Spinal cord (tissue), 10 donors: Measurements from ENCODE around the gene RPL13A. TPM values are rescaled to one million over a fixed set of nuclear protein-coding genes. Genes with fewer than 3 reads are reported as not detected.
A peak's percentile ranks its signal among the peaks of the same experiment; 100 is the strongest.
"Not testable (repeated sequence)": the region's sequence is repeated elsewhere in the genome, so short reads cannot be mapped to it uniquely, and the experiment has no call there.

ENCODE experiments used
- DNase-seq, 6 donors: peaks; one replicate each; pipeline versions ENCODE4 v3.0.0 to v3.0.0-alpha.2; 2013 to 2015; ENCODE audit warnings: low spot score in 6 of 6, low read depth in 4 of 6
- H3K27ac ChIP-seq: one replicate; pipeline ENCODE4 v1.5.1; 2013; ENCODE audit warnings: low read depth, low read length, control low read depth
- H3K27me3 ChIP-seq: one replicate; pipeline ENCODE4 v1.6.1; 2013; ENCODE audit warnings: low read length; ENCODE audit not compliant: control insufficient read depth, insufficient read depth
- H3K36me3 ChIP-seq: one replicate; pipeline ENCODE4 v1.6.1; 2013; ENCODE audit warnings: low read length; ENCODE audit not compliant: control insufficient read depth, insufficient read depth
- H3K4me1 ChIP-seq: one replicate; pipeline ENCODE4 v1.6.1; 2013; ENCODE audit warnings: low read length; ENCODE audit not compliant: control insufficient read depth, insufficient read depth
- H3K4me3 ChIP-seq: one replicate; pipeline ENCODE4 v1.5.1; 2013; ENCODE audit warnings: low read depth, low read length, control low read depth
- H3K9me3 ChIP-seq: one replicate; pipeline ENCODE4 v1.6.1; 2013; ENCODE audit warnings: low read length; ENCODE audit not compliant: control insufficient read depth, insufficient read depth
- WGBS: methylation state at CpG from one replicate; pipeline ENCODE4 v1.1.5; 2013; ENCODE audit warnings: missing lambda C conversion rate; ENCODE audit not compliant: insufficient coverage; 5-methylcytosine and 5-hydroxymethylcytosine counted together
- polyA plus RNA-seq, 2 donors: library from polyadenylated mRNA; unstranded; fragments of 120-200 nt; gene quantifications; one replicate each; pipeline ENCODE4 v1.2.1, GENCODE V29; 2013; ENCODE audit not compliant: insufficient read length in 2 of 2
- total RNA-seq, 2 donors: library from RNA; depleted of rRNA in 1 of 2; stranded (reverse); fragments of 120-200 nt in 1 of 2; fragments of >200 nt in 1 of 2; gene quantifications; one replicate each; pipeline versions ENCODE4 v1.2.3 to v1.2.4, GENCODE V29; 2013 to 2014
- donor health status: healthy.

RPL13A gene
- total and polyA plus RNA-seq, 4 donors: 1,320 to 2,994 (median 2,002) TPM

DNA sequence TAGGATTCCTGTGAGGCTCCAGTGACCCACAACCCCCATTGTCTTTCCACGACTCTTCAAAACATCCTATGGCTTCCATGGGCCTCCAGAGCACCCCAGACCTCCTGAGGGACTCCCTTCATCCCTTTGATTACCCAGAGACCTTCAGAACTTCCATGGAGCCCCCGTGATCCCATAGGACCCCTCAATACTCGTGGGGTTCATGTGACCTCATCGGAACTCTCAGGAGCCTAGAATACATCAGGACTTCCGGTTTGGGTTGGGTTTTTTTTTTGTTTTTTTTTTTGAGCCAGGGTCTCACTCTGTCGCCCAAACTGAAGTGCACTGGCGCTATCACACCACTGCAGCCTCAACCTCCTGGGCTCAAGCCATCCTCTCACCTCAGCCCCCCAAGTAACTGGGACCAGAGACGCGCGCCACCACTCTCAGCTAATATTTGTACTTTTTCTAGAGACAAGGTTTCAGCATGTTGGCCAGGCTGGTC is 33.6 kb upstream of the RPL13A start:
- DNase-seq: no peak

DNA sequence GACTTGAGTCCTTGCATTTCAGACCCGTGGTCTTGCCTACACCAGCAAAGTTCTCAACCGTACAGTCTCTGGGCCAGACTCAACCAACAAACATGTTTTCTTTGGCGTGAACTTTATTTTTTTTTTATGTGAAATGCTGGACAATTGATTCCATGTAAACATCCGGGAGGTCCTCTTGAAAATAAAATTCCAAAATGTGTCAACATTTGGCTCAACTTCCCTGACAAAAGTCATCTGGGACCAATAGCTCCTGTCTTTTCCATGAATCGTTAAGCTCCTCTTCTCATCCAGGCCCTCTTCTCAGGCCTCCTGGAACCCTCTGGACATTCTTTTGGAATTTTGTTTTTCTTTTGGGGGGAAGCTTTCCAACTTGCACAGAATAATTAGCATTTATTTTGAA is 31.6 kb upstream of the RPL13A start:
- 71% methylated on average over 1 of the region's 5 CpGs for WGBS
- Histone ChIP-seq H3K9me3 (no peaks in the 10 kb centered on the region), H3K27ac (no peak overlapping the region), H3K4me3 (no peak overlapping the region), H3K27me3 (no peaks in the 10 kb centered on the region), H3K36me3 (peaks cover 18% of the 10 kb centered on the region), H3K4me1 (peaks cover 26% of the 10 kb centered on the region)
- no peak for DNase-seq

More for the DNA sequence above, 33.6 kb upstream of the RPL13A start:
- H3K9me3 ChIP-seq: no peaks in the 10 kb centered on the region
- WGBS: 57% methylated on average over 5 of the region's 10 CpGs
- peaks cover 36% of the 10 kb centered on the region for H3K4me1 ChIP-seq
- H3K27me3 ChIP-seq: no peaks in the 10 kb centered on the region
- H3K4me3 ChIP-seq: peak overlapping the region; percentile 89
- H3K36me3 ChIP-seq: peaks cover 16% of the 10 kb centered on the region
- peak overlapping the region; percentile 100 for H3K27ac ChIP-seq

DNA sequence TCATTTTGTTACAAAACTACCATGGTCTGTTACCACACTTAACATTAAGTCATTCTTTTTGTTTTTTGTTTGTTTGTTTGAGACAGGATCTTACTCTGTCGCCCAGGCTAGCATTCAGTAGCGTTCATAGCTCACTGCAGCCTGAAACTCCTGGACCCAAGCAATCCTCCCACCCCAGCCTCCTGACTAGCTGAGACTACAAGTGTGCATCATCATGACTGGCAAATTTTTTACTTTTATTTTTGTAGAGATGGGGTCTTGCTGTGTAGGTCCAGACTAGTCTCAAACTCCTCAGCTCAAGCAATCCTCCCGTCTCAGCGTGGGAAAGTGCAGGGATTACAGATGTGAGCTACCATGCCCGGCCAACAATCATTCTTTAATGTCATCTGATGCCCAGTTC is 31.1 kb upstream of the RPL13A start:
- no peaks in the 10 kb centered on the region for H3K27me3 ChIP-seq
- H3K36me3 ChIP-seq: peaks cover 20% of the 10 kb centered on the region
- no peak overlapping the region for H3K27ac ChIP-seq
- WGBS: 83% methylated on average over 3 of the region's 5 CpGs
- no peaks in the 10 kb centered on the region for H3K9me3 ChIP-seq
- no peak overlapping the region for H3K4me3 ChIP-seq
- H3K4me1 ChIP-seq: peaks cover 22% of the 10 kb centered on the region
- DNase-seq: no peak

DNA sequence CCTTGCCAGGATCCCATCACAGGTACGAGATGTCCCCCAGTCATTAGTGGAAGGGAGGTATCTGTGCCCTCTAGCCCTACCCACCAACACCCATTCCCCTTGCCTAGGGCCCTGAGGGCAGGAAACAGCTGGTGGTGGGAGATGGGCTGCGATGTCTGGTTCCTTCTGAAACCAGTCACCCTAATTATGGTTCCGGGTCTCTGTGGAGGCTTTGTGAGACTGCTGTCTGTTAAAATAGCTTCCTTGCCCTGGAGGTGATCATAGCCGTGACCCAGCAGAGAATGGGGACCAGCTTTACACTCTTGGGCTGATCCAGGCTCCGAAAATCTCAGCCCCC is 28.9 kb upstream of the RPL13A start:
- WGBS: 100% methylated on average over 1 of the region's 5 CpGs
- Histone ChIP-seq H3K27me3 (no peaks in the 10 kb centered on the region), H3K4me3 (no peak overlapping the region), H3K36me3 (peaks cover 35% of the 10 kb centered on the region), H3K9me3 (no peaks in the 10 kb centered on the region), H3K27ac (no peak overlapping the region), H3K4me1 (peaks cover 10% of the 10 kb centered on the region)
- DNase-seq: no peak

DNA sequence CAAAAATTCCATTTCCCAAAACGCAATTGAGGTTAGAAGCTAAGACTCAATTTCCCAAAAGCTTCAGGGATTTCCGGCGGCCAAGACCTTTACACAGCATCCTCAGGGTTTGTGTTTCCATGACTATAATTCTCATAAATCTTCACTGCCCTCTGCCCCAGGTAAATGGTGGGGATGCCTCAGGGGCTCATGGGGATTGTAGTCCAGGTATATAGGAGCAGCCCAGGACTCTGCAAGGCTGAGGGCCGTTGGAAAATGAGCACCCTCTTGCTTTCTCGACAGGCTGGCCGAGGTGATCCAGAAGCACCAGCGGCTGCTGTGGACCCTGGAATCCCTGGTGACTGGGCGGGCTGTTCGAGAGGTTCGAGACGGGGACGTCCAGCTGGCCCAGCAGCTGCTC is 28.0 kb upstream of the RPL13A start:
- Histone ChIP-seq H3K36me3 (peaks cover 43% of the 10 kb centered on the region), H3K9me3 (no peaks in the 10 kb centered on the region), H3K4me3 (no peak overlapping the region), H3K4me1 (peaks cover 2% of the 10 kb centered on the region), H3K27me3 (no peaks in the 10 kb centered on the region), H3K27ac (no peak overlapping the region)
- WGBS: 96% methylated on average over 10 of the region's 12 CpGs
- no peak for DNase-seq

DNA sequence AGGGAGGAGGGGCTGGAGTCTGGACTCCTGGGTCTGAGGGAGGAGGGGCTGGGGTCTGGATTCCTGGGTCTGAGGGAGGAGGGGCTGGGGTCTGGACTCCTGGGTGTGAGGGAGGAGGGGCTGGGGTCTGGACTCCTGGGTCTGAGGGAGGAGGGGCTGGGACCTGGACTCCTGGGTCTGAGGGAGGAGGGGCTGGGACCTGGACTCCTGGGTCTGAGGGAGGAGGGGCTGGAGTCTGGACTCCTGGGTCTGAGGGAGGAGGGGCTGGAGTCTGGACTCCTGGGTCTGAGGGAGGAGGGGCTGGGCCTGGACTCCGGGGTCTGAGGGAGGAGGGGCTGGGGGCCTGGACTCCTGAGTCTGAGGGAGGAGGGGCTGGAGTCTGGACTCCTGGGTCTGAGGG is 26.3 kb upstream of the RPL13A start:
- H3K27ac ChIP-seq, H3K27me3 ChIP-seq, DNase-seq, H3K9me3 ChIP-seq, H3K4me1 ChIP-seq, H3K4me3 ChIP-seq: not testable (repeated sequence)
- WGBS: no CpG with 5 or more reads among the region's 1 CpG
- peaks cover 60% of the 10 kb centered on the region for H3K36me3 ChIP-seq

DNA sequence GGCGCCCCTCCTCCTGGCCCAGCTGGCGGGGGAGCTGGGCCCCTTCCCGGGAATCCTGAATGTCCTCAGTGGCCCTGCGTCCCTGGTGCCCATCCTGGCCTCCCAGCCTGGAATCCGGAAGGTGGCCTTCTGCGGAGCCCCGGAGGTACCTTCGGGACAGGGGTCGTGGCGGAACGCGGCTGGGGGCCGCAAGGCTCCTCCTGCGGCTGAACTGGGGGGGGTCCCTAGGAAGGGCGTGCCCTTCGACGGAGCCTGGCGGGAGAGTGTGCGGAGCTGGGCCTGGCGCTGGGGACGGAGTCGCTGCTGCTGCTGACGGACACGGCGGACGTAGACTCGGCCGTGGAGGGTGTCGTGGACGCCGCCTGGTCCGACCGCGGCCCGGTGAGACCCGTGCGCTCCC is 25.8 kb upstream of the RPL13A start:
- 98% methylated on average over 29 of the region's 37 CpGs for WGBS
- H3K27me3 ChIP-seq: no peaks in the 10 kb centered on the region
- no peaks in the 10 kb centered on the region for H3K9me3 ChIP-seq
- no peak overlapping the region for H3K27ac ChIP-seq
- H3K4me1 ChIP-seq: no peaks in the 10 kb centered on the region
- DNase-seq: no peak
- peaks cover 65% of the 10 kb centered on the region for H3K36me3 ChIP-seq
- no peak overlapping the region for H3K4me3 ChIP-seq

DNA sequence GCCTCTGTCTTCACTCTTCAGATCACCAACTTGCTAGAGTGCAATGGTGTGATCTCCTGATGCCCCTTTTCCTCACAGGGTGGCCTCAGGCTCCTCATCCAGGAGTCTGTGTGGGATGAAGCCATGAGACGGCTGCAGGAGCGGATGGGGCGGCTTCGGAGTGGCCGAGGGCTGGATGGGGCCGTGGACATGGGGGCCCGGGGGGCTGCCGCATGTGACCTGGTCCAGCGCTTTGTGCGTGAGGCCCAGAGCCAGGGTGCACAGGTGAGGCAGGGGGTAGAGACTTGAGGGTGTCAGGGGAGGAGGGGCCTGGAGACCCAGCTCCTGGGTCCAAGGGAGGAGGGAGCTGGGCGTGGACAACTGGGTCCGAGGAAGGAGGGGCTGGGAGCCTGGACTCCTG is 24.9 kb upstream of the RPL13A start:
- H3K4me1 ChIP-seq: no peaks in the 10 kb centered on the region
- H3K36me3 ChIP-seq: peaks cover 71% of the 10 kb centered on the region
- H3K27ac ChIP-seq: no peak overlapping the region
- no peaks in the 10 kb centered on the region for H3K27me3 ChIP-seq
- no peaks in the 10 kb centered on the region for H3K9me3 ChIP-seq
- DNase-seq: no peak
- no peak overlapping the region for H3K4me3 ChIP-seq
- 93% methylated on average over 12 of the region's 12 CpGs for WGBS

DNA sequence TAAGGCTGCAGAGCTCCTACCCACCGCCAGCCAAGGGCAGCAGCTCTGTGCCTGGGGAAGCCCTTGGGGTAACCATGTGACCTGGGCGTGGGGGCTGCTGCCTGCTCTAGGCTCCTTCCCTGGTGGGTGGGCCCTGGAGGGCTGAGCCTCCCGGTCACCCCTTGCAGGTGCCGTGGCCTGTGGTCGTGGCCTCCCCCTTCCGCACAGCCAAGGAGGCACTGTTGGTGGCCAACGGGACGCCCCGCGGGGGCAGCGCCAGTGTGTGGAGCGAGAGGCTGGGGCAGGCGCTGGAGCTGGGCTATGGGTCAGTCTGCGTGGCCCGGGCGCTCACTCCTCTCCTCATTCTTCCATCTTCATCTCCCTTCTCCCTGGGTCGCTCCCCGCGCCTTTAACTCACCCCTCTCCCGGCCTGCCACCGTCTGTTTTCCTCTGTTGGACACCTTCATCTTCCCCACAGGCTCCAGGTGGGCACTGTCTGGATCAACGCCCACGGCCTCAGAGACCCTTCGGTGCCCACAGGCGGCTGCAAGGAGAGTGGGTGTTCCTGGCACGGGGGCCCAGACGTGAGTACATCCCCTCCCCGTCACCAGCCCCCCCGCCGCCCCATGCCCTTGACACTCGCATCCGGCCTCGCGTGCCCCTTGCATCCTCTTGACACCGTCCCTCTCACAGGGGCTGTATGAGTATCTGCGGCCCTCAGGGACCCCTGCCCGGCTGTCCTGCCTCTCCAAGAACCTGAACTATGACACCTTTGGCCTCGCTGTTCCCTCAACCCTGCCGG is 23.3 kb upstream of the RPL13A start:
- Histone ChIP-seq H3K27me3 (no peaks in the 10 kb centered on the region), H3K36me3 (peaks cover 75% of the 10 kb centered on the region)
- 89% methylated on average over 33 of the region's 39 CpGs for WGBS

DNA sequence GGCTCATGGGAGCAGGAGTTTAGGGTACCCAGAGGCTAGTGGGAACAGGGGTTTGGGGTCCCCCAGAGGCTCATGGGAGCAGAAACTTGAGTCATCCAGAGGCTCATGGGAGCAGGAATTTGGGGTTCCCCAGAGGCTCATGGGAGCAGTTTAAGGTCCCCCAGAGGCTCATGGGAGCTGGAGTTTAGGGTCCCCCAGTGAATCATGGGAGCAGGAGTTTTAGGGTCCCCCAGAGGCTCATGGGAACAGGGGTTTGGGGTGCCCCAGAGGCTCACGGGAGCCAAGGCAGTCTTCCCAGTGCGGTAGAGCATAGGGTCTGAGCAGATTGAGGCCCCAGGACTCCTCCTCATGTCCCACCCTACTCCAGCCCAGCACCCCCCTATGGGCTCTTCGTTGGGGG is 22.0 kb upstream of the RPL13A start:
- Histone ChIP-seq H3K4me3 (no peak overlapping the region), H3K27ac (no peak overlapping the region), H3K27me3 (no peaks in the 10 kb centered on the region), H3K36me3 (peaks cover 71% of the 10 kb centered on the region), H3K9me3 (no peaks in the 10 kb centered on the region), H3K4me1 (no peaks in the 10 kb centered on the region)
- DNase-seq: no peak
- 91% methylated on average over 2 of the region's 3 CpGs for WGBS

More for the DNA sequence above, 23.3 kb upstream of the RPL13A start:
- no peaks in the 10 kb centered on the region for H3K9me3 ChIP-seq
- H3K4me3 ChIP-seq: no peak overlapping the region
- DNase-seq: no peak
- no peak overlapping the region for H3K27ac ChIP-seq
- H3K4me1 ChIP-seq: no peaks in the 10 kb centered on the region
